GM19240 (cell line): ENCODE measurements around the gene TMEM260.
A peak's percentile ranks its signal among the peaks of the same experiment; 100 is the strongest.

Source experiments
- DNase-seq: peaks from one replicate; pipeline ENCODE4 v3.0.0; 2011; ENCODE audit warnings: low spot score; ENCODE audit not compliant: insufficient read length

The TMEM260 gene

DNA sequence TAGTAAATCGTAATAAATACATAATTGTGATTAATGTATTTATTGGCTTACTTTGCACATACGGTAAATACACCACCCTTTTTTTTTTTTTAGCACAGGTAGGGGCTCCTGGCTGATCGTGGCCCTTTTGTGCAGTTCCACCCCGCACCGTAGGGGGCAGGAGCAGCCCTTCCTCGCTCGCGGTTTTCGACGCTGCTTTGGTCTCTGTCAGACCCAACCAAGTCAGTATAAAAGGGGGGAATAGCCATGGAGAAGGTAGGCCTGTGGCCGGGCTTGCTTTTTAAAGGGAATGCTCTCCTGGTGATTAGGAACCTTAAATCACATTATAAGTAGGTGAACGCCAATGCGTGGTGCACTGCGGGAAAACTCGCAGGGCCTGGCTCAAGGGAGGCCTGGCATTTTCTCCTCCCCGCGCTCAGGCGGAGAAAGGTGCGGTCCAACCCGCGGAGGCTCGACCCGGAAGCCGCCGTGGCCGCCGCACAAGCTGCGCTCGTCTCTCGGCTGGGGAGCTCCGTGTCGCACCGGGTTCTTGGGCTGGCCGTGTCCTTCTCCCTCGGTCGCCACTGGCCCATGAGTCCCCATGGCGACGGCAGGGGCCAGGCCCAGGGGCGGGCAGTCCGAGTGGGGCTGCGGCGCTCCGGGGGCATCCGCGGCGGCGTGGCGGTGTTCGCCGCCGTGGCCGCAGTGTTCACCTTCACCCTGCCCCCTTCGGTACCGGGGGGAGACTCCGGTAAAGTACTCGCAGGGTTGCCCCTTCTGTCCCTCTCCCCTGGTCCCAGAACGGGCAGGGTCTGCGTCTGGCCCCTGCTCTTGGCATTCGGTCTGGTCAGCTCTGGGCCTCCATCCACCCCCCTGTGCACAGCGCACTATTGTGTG, at the start of gene TMEM260:
Gene TMEM260 (plus strand): TSS at position 454 of the 876 bp plus-strand sequence. CDS start 117 bp downstream, at position 571.
- DNase-seq = peak; percentile 76

DNA sequence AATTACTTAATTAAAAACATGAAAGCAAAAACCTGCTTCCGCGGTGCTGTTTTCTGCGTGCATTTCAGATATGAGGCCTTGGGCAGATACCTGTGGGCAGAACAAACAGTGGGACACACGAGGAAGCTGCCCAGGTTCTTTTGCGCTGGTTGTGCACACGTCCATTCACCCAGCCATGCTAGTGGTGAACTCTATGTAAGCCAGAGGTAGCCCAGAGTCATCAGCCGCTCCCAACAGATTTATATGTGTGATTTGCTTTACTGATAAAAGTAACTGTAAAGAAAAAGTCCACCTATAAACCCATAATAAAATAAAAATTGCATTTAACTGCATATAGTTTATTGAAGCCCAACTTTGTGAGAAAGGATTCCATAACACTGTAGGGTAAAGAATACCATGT, 47.1 kb upstream of the TMEM260 start:
- no peak for DNase-seq

DNA sequence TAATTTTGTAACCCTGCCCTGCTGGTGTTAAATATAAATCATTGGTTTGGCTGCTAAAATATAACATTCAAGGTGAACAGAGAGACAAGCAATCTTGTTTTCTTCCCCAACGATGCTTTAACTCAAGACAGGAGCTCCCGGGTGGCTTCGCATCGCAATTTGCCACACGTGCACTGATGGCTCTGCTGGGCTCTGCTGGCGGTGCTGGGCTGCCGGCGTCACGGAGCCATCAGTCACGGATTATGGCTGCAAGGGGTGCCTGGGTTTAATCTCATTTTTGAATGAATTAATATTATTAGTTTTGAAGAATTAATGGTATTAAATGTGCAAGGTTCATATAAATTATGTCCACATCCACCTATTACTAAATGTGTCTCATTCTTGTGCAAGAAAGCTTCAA, 44.9 kb upstream of the TMEM260 start:
- no peak for DNase-seq

DNA sequence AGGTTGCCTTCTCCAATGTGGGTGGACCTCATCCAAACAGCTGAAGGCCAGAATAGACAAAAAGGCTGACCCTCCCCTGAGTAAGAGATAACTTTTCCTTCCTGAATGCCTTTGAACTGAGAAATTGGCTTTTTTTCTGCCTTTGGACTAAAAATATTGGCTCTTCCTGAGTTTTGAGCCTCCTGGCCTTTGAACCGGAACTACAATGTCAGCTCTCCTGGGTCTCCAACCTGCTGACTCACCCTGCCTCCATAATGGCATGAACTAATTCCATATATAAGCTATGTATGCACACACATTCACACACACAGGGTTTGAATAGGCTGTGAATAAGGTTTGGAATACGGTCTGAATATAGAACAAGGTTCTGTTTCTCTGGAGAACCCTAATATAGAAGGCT, 39.7 kb upstream of the TMEM260 start:
- DNase-seq = no peak

DNA sequence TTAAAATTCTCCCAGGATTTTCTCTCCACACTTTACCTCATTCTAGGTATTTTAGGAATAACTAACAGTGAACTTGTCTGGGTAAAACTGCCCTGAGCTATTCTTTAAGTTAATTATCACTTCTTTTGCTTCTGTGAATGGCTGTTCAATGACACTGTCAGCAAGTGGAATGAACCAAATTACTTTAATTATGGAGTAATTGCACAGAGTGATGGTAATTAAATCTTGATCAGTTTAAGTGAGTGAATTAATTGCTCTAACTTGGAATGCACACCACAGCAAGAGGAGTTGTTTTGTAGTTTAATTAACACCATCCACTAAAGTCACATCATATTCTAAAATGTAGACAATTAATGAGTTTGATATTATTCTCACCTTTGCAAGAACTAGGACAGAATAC, 36.2 kb upstream of the TMEM260 start:
- no peak for DNase-seq

DNA sequence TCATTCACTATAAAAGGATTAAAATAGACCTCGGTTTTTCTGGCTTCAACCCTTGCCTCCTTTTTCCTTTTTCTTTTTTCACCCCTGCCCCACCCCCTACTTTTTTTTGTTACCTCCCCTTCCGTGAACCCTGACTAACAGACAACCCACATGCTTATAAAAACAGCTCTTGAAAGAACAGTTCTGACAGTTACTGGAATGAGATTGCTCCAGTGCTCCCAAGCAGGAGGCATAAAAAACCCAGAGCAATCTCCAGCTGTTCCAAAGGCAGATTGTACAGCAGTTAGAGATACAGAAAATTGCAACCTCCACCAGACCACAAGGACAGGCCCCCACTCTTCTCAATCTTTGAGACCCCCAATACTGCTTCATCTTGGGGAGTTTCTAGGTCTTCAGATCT, 29.9 kb upstream of the TMEM260 start:
- DNase-seq = no peak

DNA sequence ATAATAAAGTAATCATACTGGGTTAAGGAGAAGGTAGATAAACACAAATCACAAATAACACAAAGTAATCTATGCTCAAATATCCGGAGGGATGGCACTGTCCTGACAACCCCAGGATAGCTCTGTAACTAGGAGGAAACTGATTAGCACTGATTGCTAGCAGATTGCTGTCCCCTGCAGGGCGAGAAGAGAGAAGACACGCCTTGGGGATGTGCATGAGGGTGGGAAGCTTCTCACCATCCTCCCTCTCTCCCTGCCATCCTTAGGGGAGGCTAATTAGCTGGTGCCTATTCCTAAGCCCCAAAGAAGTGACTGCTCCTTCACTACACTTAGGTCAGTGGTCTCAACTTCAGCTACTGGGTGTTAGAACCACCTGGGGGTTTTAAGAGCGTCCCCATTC, 27.0 kb upstream of the TMEM260 start:
- no peak for DNase-seq

DNA sequence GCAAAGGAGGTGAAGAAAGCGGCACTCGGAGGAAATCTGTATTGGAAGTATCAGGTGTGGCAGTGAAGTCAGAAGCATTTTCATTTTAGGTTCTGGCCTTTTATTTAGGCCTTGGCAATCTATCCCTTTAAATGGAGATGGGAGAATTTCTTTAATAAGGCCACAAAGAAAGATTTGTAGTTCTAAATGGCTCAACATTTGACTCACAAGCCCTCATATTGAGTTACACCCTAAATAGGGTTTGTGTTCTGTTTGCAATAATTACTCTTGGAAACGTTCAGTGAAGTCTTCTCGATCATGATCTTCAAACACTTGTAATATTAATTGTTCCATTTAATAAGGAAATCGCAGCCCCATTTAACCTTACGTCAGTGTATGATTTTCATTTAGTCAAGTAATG, 25.3 kb upstream of the TMEM260 start:
- DNase-seq = no peak

DNA sequence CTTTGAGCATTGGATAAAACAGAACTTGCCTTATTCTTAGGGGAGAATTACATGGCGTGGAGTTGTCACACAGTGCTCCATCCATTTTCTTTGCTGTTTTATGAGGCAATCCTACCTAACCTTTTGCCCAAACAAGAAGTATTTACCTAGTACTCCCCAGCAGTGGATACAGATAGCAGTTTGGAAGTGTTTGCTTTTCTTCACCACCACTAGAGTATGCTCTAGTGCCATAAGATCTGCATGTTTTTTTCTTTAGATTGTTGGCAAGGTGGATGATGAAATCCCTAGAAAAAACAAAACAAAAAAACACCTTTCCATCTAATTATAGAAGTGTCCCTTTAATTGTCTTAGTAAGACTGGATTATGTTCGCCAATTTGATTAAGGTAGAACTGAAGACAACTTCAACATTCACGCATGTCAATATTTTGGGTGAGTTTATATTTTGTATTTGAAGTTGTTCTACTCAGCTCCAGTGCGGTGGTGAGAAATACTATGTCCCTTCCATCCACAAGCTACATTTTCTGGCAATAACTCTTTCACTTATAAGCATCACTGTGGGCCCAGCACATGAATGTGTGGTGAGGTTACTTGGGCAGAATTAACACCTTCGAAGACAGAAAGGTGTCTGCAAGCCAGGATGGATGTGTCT, 23.6 kb upstream of the TMEM260 start:
- DNase-seq = no peak

DNA sequence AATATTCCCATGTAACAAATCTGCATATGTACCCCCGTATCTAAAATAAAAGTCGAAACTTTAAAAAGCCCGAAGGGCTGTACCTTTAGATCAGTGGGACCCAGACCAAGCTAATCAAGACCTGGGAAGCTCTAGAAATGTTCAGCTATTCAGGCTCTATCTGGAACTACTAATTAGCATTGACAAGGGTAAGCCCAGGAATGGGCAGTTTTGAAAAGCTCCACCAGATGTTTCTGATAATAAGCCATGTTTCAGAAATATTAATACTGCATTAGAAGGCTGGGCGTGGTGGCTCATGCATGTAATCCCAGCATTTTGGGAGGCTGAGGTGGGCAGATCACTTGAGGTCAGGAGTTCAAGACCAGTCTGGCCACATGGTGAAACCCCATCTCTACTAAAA, 20.4 kb upstream of the TMEM260 start:
- DNase-seq = no peak

DNA sequence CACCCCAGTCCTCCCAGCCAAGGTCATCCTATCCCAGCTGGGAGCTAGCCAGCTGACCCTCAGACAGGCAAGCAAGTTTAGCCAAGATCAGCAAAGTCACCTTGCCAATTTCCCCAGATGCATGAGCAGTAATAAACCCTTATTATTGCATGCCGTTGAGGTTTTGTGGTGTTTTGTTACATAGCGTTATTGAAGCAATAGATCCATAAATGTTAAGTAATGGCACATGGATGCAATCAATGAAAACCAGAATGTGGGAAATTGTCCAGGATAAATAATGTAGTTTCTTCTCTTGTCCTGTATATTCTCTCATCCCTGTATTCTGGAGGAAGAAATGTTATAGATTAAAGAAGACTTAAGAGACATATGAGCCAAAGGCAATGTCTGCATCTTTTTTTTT, 18.0 kb upstream of the TMEM260 start:
- DNase-seq = no peak

DNA sequence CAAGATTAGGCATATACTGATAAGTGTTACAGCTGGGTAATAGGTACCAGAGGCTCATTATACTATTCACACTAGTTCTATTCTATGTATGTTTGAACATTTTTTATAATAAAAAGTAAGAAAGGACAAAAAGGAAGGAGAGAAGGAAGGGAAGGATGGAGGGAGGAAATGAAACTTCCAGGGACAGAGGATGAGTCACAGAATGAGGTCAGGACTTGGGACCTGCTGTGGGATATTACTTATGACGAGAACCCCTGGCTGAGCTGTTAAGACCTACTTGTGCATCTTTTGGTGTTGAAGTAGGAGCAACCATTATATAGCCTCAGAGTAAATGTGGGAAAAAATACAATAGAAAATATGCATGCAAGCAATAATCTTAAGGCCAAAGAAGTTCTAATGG, 16.7 kb upstream of the TMEM260 start:
- DNase-seq = no peak

DNA sequence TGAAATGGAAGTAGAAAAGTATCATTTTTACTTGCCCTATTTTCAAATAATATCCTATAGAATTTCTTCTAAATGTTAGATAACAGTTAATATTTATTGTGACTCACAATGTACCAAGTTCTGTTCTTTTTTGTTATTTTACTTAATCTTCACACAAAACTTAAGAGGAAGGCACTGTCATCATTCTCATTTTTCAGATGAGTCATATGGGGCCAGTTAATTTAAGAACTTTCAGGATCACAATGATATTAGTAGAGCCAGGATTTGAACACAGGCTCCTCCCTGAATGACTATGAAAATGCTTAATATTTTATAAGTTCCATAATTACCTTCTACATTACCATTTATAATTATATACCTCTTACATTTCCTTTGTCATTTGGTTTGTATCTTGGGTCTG, 10.4 kb upstream of the TMEM260 start:
- DNase-seq = no peak

DNA sequence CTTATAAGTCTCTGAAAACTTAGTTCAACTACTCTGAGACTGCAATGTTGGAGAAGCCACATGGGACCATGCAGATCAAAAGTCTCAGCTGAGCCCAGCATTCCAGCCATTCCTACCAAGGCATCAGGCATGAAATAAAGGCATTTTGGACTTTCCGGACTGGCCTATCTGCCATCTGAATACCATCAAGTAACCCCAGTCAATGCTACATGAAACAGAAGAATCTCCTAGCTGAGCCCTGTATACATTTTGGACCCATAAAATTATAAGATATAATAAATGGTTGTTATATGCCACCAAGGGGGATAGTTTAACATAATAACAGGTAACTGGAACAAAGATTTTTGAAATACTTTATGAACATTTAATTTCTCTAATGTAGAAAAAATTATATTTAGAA, 9.3 kb upstream of the TMEM260 start:
- no peak for DNase-seq

DNA sequence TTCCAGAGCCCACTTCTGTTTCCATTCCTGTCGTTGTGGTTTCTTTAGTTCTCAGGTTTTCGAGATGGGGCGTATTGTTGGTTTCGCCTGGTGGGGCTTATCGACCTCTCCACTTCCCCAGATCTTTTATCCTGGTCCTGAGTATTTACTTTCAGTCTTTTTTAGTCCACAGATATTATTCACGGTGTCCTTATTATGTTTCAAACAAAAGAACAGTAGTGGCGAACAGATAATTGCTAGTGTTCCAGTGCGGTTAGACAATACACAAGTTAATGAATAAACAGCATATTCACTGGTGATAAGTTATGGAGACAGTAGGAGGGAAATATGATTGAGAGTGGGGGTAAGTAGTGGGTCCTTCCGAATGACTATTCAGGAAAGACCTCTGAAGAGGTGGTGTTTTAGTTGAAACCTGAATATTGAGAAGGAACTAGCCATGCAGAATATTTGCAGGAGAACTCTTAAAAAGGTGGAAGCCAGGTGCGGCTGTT, 668 bp downstream of the TMEM260 start:
- no peak for DNase-seq

DNA sequence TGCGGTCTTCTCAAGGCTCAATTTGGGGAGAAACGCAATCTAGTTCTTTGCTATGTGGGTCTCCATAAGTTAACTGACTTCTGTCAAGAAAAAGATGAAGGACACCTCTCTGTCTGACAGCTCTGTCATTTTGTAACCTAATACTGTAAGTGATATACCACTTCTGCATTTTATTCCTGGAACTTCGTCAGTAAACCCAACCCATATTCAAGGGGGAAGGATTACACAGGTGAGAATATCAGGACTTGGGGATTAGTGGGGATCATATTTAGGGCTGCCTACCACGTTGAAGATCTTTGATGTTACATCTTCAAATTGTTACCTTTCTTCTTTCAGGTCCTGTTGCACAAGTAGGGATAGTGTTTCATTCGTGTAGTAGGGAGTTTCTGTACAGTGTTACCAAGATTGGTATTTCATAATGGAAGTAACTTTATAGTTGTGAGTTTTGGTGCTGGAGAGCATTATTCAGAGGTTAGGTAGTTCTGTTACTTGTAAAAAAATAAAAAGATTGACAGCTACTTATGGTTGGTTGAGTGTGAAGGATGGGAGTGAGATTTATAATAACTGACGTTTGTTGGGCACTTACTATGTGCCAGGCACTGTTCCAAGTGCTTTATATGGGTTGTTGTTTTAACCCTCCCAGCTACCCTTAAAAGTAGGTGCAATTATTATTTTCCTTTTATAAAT, 1.6 kb downstream of the TMEM260 start:
- DNase-seq = no peak

DNA sequence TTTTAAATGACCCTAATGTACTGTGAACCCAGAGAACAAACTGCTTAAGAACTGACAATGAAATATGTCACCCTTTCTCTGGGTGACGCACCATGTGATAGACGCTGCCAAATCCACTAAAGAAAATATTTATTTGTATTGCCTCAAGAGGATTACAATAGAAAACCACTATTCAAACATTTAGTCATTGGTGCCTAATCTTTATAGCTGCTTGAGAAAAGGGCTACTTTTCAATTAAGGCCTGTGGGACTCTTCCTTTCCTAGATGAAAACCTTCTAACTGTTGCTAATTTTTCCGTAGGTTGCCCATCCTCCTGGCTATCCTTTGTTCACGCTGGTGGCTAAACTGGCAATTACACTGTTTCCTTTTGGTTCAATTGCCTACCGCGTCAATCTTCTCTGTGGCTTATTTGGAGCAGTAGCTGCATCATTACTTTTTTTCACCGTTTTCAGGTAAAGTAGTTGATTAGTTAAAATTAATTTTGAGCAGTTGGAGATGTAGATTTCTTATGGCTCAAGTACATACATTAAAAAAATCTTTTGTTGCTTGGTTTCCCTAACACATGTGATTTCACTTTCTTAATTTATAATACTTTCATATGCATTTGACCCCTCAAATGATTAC, 6.0 kb downstream of the TMEM260 start:
- no peak for DNase-seq

DNA sequence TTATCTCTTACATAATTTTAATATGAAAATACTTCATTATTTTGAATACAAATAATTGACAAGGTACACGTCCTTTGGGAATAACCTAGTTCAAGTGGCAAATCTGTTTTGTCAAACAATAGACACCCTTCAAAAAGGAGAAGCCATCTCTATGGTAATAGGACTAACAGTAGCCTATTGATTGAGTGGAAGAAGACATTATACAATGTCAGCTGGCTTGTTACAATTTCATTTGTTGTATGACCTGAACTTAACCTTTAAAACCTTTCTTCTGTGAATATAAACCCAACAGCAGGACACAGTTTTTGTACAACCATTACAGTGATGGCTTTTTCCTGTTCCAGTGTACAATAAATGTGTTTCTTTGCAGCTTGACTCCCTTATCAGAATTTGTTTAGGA, 8.1 kb downstream of the TMEM260 start:
- no peak for DNase-seq

DNA sequence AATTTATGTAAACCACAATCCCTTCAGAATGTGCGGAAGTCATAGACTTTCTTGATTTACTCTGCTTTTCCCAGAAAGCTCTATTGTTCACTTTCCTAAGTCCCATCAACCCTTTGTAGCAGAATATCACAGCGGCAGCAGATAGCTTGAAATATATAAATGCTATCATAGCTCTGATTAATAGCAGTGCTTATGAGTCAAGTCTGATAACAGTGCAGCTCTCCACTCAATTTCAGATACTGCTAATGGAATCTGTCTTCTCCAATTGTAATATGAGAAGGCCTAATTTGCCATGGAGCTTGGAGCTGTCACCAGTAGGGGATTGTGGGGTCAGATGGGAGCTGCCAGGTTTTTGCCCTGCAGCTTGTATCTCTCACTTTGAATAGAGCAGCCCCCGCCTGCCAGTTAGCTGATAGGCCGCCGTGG, 10.9 kb downstream of the TMEM260 start:
- no peak for DNase-seq

DNA sequence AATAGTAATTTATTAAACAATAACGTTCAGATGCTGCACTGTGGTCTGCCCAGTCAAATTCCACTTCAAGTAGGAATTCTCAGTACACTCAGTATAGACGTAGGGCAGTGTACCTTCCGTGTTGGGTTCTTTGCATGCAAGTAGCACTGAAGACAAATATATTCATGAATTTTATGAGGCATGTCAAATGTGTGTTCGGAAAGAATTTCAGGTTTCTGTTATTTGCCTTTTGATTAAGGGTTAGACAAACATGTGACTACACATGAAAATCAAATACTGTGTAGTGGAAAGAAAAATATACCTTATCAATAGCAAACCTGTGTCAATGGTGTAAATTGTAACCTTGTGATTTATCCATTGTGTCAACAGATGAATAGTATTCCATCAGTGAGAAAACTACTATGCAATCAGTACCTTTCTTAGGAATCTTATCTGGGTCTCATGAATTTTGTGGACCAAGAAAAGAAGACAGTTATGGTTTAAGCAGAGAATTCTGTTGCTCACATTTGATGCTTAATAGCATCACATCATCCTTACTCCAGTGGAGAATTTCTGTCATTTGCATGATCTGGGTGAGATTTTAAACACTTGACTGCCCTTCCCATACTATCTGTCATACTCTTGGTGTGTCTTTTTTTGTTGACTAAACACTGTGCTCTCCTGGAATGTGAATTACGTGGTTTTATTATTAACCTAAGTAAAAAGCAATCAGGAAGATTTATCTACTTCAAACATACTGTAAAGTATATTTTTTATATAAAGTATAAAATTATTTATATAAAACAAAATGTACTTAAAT, 13.3 kb downstream of the TMEM260 start:
- DNase-seq = no peak

DNA sequence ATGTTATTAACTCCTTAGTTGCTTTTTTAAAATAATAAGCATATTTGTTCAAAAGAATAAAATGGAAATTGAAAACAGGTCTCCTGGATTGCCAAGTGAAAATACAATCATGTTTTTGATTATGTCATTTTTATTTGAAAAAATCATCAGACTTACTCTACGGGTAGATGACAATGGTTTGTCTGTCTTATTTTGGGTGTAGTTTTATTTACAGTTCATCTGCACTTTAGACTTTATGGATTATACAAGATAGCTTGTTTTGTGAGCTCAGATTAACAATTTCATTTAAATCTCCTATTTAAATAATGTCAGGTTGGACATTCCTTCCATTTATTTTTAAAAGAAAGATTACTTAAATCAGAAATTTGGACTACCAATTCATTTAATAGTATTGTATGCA, 14.8 kb downstream of the TMEM260 start:
- no peak for DNase-seq
